Mesodermal cell (in vitro differentiated cells): Measurements from ENCODE around the gene CKS2.

Experiments used
- H3K27ac ChIP-seq: 2 replicates; pipeline ENCODE4 v1.7.0; 2013; ENCODE audit warnings: mild to moderate bottlenecking, low read depth, low read length, moderate library complexity; ENCODE audit not compliant: severe bottlenecking
- H3K36me3 ChIP-seq: 2 replicates; pipeline ENCODE4 v1.7.1; 2013; ENCODE audit warnings: mild to moderate bottlenecking, low read length, moderate library complexity; ENCODE audit not compliant: control insufficient read depth, insufficient read depth
- H3K4me1 ChIP-seq: one replicate; pipeline ENCODE4 v1.7.1; 2013; ENCODE audit warnings: mild to moderate bottlenecking, low read length; ENCODE audit not compliant: insufficient read depth, control insufficient read depth, poor library complexity, severe bottlenecking
- H3K4me3 ChIP-seq: 2 replicates; pipeline ENCODE4 v1.7.0; 2013; ENCODE audit warnings: low read length, control low read depth, mild to moderate bottlenecking; ENCODE audit not compliant: insufficient read depth, poor library complexity, severe bottlenecking; ENCODE audit errors: extremely low read depth
- H3K9me3 ChIP-seq: 2 replicates; pipeline ENCODE4 v1.7.1; 2013; ENCODE audit warnings: mild to moderate bottlenecking, low read length, moderate library complexity; ENCODE audit not compliant: control insufficient read depth
- WGBS, 2 experiments: methylation state at CpG; one replicate each; pipeline ENCODE4 v1.1.5; 2013; ENCODE audit warnings: missing lambda C conversion rate in 2 of 2; ENCODE audit not compliant: insufficient coverage in 2 of 2; 5-methylcytosine and 5-hydroxymethylcytosine counted together

Gene CKS2

DNA sequence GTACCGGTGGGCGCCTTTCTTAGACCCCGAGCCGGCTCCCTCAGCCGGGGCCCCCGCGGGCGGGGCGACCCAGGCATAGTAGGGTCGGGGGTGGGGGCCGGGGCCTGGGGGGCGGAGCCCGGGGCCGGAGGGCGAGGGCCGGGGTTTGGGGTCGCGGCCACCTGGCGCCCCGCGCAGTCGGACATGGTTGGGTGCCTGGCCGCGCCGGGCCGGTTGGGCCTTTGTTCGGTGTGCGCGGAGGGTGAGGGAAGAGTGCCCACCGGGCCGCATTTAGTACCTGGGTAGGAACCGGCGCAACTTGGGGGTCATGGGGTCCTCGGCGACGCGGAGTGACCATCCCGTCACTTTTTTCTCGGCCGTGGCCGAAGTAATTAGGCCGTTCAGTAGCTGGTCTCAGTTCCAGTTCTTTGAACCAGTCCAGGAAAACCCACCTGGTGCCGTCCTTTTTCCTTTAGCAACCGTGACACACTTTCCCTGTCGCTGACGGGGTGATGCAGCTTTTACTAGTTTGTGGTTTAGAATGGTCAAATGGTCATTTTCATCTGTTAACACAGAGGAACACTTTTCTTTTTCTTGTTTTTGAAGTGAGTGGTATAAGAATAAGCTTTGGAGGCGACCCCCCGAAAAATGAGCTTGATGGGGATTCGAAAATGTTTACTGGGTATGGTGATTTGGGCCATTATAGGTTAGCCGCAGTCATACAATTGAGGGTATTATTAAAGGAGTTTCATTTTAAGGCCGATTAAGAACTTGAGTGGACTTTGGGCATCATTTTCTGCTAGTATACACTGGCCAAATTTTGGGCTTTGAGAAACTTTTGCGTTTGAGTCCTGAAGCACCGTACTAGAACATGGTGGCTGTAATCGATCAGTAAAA, 589 bp downstream of the CKS2 start:
- H3K9me3 ChIP-seq, result no peaks in the 10 kb centered on the region
- peak overlapping the region; percentile 83 for H3K4me3 ChIP-seq
- 1% methylated on average over 27 to 33 of the region's 54 CpGs for WGBS, 2 experiments
- H3K27ac ChIP-seq, result peak overlapping the region; percentile 90
- H3K36me3 ChIP-seq, result peaks cover 27% of the 10 kb centered on the region
- peaks cover 4% of the 10 kb centered on the region for H3K4me1 ChIP-seq

DNA sequence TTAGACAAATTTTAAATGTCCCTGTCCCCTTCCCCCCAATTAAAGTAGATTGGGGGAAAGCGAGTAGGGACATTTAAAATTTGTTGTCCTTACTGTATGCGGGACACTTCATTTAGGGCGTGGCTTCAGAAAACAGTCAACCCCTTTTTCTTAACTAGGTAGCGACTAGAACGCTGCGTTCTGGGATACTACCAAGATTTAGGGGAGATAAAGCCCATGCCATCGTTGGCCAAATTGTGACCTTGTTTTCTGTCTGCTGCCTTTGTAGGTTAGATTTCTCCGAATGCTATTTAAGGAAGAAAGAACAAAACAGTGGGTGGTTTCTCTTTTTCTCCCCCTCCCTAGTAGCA, 1.2 kb downstream of the CKS2 start:
- 0% methylated on average over 3 to 5 of the region's 8 CpGs for WGBS, 2 experiments
- peak overlapping the region; percentile 90 for H3K27ac ChIP-seq
- no peaks in the 10 kb centered on the region for H3K9me3 ChIP-seq
- peaks cover 4% of the 10 kb centered on the region for H3K4me1 ChIP-seq
- peak overlapping the region; percentile 83 for H3K4me3 ChIP-seq
- H3K36me3 ChIP-seq, result peaks cover 32% of the 10 kb centered on the region

GRCh38 chr9:89313842-89314241, 2.8 kb downstream of the CKS2 start:
- peak overlapping the region; percentile 19 for H3K27ac ChIP-seq

GRCh38 chr9:89314955-89315354, 4.0 kb downstream of the CKS2 start:
- no CpG with 5 or more reads among the region's 1 CpG for WGBS, 2 experiments
- peak overlapping the region; percentile 83 for H3K4me3 ChIP-seq
- no peak overlapping the region for H3K27ac ChIP-seq
- H3K36me3 ChIP-seq, result peaks cover 44% of the 10 kb centered on the region
- H3K9me3 ChIP-seq, result no peaks in the 10 kb centered on the region
- peaks cover 5% of the 10 kb centered on the region for H3K4me1 ChIP-seq

More at GRCh38 chr9:89313842-89314241, 2.8 kb downstream of the CKS2 start:
- H3K9me3 ChIP-seq, result no peaks in the 10 kb centered on the region
- peaks cover 41% of the 10 kb centered on the region for H3K36me3 ChIP-seq
- peaks cover 4% of the 10 kb centered on the region for H3K4me1 ChIP-seq
- peak overlapping the region; percentile 83 for H3K4me3 ChIP-seq
- no CpG with 5 or more reads among the region's 1 CpG for WGBS, 2 experiments

DNA sequence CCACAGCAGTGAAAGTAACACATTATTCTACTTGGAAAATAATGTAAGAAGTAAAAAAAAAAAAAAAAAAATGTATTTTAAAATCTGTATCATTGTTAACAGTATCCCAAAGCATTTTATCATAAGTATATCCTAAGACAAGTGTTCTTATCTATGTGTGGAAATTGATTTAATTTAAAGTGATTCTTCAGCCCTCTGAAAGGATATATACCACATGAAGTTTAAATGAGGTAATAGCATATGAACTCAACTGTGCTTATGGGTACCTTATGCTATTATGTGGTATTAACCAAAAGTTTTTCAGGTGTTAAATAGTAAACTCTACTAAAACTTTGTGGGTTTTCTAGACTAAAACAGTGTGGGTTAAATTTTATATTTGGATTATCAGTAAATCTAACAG, 4.5 kb downstream of the CKS2 start:
- H3K4me3 ChIP-seq, result no peak overlapping the region
- H3K36me3 ChIP-seq, result peaks cover 49% of the 10 kb centered on the region
- no peaks in the 10 kb centered on the region for H3K9me3 ChIP-seq
- H3K4me1 ChIP-seq, result peaks cover 6% of the 10 kb centered on the region
- no peak overlapping the region for H3K27ac ChIP-seq

DNA sequence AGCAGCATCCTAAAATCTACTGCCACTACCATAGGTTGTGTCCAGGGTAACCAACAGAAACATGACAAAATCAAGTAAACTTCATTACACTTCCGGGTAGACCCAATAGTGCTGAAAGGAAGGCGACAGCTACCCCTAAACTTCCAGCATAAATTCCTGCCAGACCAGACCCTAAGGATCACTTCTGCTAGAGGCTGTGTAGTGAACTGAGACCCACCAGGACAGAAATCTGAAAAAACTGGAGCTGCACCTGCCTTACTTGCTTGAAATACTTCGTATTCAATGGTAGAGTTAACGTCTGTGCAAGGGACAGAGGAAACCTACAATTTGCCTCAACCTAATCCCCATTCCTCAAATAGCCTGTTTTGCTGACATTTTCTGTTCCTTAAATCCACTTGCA, 6.3 kb downstream of the CKS2 start:
- WGBS, 2 experiments, result 94% methylated on average over 4 of the region's 4 CpGs; no CpG with 5 or more reads in 1 of the 2 experiments
- Histone ChIP-seq H3K36me3 (peaks cover 54% of the 10 kb centered on the region), H3K27ac (peak overlapping the region; percentile 100), H3K9me3 (no peaks in the 10 kb centered on the region), H3K4me3 (no peak overlapping the region), H3K4me1 (peaks cover 6% of the 10 kb centered on the region)

DNA sequence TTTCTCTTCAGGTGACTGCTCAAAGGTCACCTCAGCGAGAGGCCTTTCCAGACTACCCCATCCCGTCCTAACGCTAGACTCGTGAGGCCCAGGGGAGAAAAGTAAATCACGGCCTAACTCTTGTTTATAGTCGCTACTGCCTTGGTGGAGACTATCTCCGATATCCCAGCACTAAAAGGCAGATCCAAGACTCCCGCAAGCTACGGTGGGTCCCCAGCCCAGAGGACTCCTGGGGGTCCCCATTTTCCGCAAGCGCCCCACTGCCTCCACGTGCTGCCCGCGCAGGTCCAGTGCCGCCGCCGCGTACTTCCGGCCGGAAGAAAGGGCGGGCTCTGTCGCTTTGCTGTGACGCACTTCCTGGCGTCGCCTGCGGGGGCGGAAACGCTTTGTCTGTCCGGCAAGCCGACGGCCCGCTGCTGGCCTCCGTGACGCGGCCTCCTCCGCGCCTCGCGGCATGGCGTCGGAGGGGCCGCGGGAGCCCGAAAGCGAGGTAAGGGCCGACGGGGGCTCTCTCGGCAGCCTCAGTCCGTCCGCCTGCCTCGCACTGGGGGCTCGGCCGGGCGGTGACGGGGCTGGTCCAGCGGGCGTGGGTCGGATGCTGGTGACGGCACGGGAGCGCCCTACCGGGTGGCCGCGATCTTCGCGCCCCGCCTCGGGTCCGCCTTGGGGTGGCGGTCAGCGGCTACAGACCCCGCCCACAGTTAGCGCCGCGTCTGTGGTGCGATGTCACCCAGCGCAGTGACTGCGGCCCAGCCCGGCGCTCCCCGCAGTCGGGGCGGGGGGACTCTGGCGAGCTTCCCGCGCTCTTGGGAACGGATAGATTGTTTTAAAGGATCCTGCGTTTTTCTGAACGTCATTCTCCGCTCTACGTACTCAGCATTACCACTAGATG, 7.4 kb downstream of the CKS2 start, which contains the start of gene SECISBP2:
TSS of gene SECISBP2 (plus strand) at position 378 of the 892 bp plus-strand sequence. CDS start at position 455, 77 bp downstream.
- Histone ChIP-seq H3K4me3 (peak within 1 kb of the TSS; percentile 55), H3K9me3 (no peaks in the 10 kb centered on the region), H3K36me3 (peaks cover 50% of the 10 kb centered on the region), H3K27ac (peak within 1 kb of the TSS; percentile 100), H3K4me1 (peaks cover 6% of the 10 kb centered on the region)
- WGBS, 2 experiments, result 0 to 2% methylated on average over 52 to 75 of the region's 91 CpGs

GRCh38 chr9:89319015-89319905, 8.3 kb downstream of the CKS2 start:
- peak overlapping the region; percentile 100 for H3K27ac ChIP-seq
- no peaks in the 10 kb centered on the region for H3K9me3 ChIP-seq
- 19 to 44% methylated on average over 4 of the region's 13 CpGs for WGBS, 2 experiments
- H3K4me1 ChIP-seq, result peaks cover 8% of the 10 kb centered on the region
- peak overlapping the region; percentile 55 for H3K4me3 ChIP-seq
- peaks cover 44% of the 10 kb centered on the region for H3K36me3 ChIP-seq

- Histone ChIP-seq H3K36me3 (peaks cover 43% of the 10 kb centered on the region), H3K4me3 (no peak overlapping the region)
- 90 to 98% methylated on average over 4 of the region's 4 CpGs for WGBS, 2 experiments
Observed at GRCh38 chr9:89323390-89323789, 12.4 kb downstream of the CKS2 start.

GRCh38 chr9:89325733-89326132, 14.7 kb downstream of the CKS2 start:
- peaks cover 2% of the 10 kb centered on the region for H3K4me1 ChIP-seq
- no peak overlapping the region for H3K4me3 ChIP-seq
- peaks cover 57% of the 10 kb centered on the region for H3K36me3 ChIP-seq
- H3K9me3 ChIP-seq, result no peaks in the 10 kb centered on the region
- H3K27ac ChIP-seq, result no peak overlapping the region
- 73 to 90% methylated on average over 1 to 3 of the region's 3 CpGs for WGBS, 2 experiments

More at GRCh38 chr9:89323390-89323789, 12.4 kb downstream of the CKS2 start:
- Histone ChIP-seq H3K4me1 (peaks cover 8% of the 10 kb centered on the region), H3K27ac (no peak overlapping the region), H3K9me3 (no peaks in the 10 kb centered on the region)
